WTC11 (cell line): ENCODE measurements around the gene ANXA6. TPM values are rescaled to one million over a fixed set of nuclear protein-coding genes. Genes with fewer than 3 reads are reported as not detected.

ENCODE experiments used
- CREB1 ChIP-seq: sonication (generic); formaldehyde crosslinking; IDR thresholded peaks from 2 replicates; pipeline ENCODE4 v1.8.0; 2023; ENCODE audit warnings: mild to moderate bottlenecking, missing genetic modification reagents
- ESRRA ChIP-seq: sonication (generic); formaldehyde crosslinking; IDR thresholded peaks from 2 replicates; pipeline ENCODE4 v1.8.1; 2022; ENCODE audit warnings: mild to moderate bottlenecking, missing genetic modification reagents, borderline replicate concordance
- GABPB1 ChIP-seq: sonication (generic); formaldehyde crosslinking; IDR thresholded peaks from 2 replicates; pipeline ENCODE4 v1.8.1; 2023; ENCODE audit warnings: mild to moderate bottlenecking, missing genetic modification reagents
- GRHL2 ChIP-seq: fragments of 250-450 bp; sonication (Bioruptor Pico); IDR thresholded peaks from 2 replicates; pipeline ENCODE4 v1.8.0; 2022; ENCODE audit warnings: mild to moderate bottlenecking, moderate library complexity; ENCODE audit not compliant: insufficient replicate concordance, severe bottlenecking
- JUN ChIP-seq: sonication (generic); formaldehyde crosslinking; IDR thresholded peaks from 2 replicates; pipeline ENCODE4 v1.8.0; 2023; ENCODE audit warnings: mild to moderate bottlenecking, missing genetic modification reagents
- NFE2L1 ChIP-seq: sonication (generic); formaldehyde crosslinking; IDR thresholded peaks from 2 replicates; pipeline ENCODE4 v1.8.1; 2023; ENCODE audit warnings: missing genetic modification reagents
- NR2C2 ChIP-seq: sonication (generic); formaldehyde crosslinking; IDR thresholded peaks from 2 replicates; pipeline ENCODE4 v1.8.0; 2022; ENCODE audit warnings: mild to moderate bottlenecking, missing genetic modification reagents
- OVOL2 ChIP-seq: fragments of 250-450 bp; sonication (Bioruptor Pico); IDR thresholded peaks from 2 replicates; pipeline ENCODE4 v1.9.0; 2021; ENCODE audit warnings: mild to moderate bottlenecking, borderline replicate concordance
- RORB ChIP-seq: fragments of 250-450 bp; sonication (Bioruptor Pico); IDR thresholded peaks from 2 replicates; pipeline ENCODE4 v1.9.0; 2021; ENCODE audit warnings: mild to moderate bottlenecking
- TCF7 ChIP-seq: sonication (generic); formaldehyde crosslinking; IDR thresholded peaks from 2 replicates; pipeline ENCODE4 v1.8.0; 2022; ENCODE audit warnings: mild to moderate bottlenecking, low read depth, missing genetic modification reagents, moderate library complexity
- ZNF121 ChIP-seq: sonication (generic); formaldehyde crosslinking; IDR thresholded peaks from 2 replicates; pipeline ENCODE4 v1.8.0; 2023; ENCODE audit warnings: missing genetic modification reagents
- ZNF263 ChIP-seq: sonication (generic); formaldehyde crosslinking; IDR thresholded peaks from 2 replicates; pipeline ENCODE4 v1.8.1; 2022; ENCODE audit warnings: low read depth, mild to moderate bottlenecking, moderate library complexity, missing genetic modification reagents
- total RNA-seq: library from RNA; stranded (reverse); gene quantifications from 3 replicates; pipeline ENCODE4 v1.2.3, GENCODE V29; 2021
- TF ChIP-seq, protein P1 (sequence below): sonication (generic); formaldehyde crosslinking; IDR thresholded peaks from 2 replicates; pipeline ENCODE4 v1.8.1; 2023; ENCODE audit warnings: mild to moderate bottlenecking, moderate library complexity, missing genetic modification reagents
- TF ChIP-seq, protein P2 (sequence below): fragments of 250-450 bp; sonication (Bioruptor Pico); IDR thresholded peaks from 2 replicates; pipeline ENCODE4 v1.8.0; 2021; ENCODE audit warnings: mild to moderate bottlenecking
- TF ChIP-seq, protein P3 (sequence below): sonication (generic); formaldehyde crosslinking; IDR thresholded peaks from 2 replicates; pipeline ENCODE4 v1.8.0; 2022; ENCODE audit warnings: mild to moderate bottlenecking, missing genetic modification reagents
- TF ChIP-seq, protein P4 (sequence below): sonication (generic); formaldehyde crosslinking; IDR thresholded peaks from 2 replicates; pipeline ENCODE4 v1.8.1; 2022; ENCODE audit warnings: low read depth, missing genetic modification reagents, borderline replicate concordance
- TF ChIP-seq, protein P5 (sequence below): sonication (generic); formaldehyde crosslinking; IDR thresholded peaks from 2 replicates; pipeline ENCODE4 v1.8.0; 2022; ENCODE audit warnings: mild to moderate bottlenecking, missing genetic modification reagents
- TF ChIP-seq, protein P6 (sequence below): fragments of 250-450 bp; sonication (Bioruptor Pico); IDR thresholded peaks from 2 replicates; pipeline ENCODE4 v1.9.0; 2021; ENCODE audit warnings: mild to moderate bottlenecking
- TF ChIP-seq, protein P7 (sequence below): fragments of 250-450 bp; sonication (Bioruptor Pico); IDR thresholded peaks from 2 replicates; pipeline ENCODE4 v1.9.0; 2021; ENCODE audit warnings: mild to moderate bottlenecking
- TF ChIP-seq, protein P8 (sequence below): sonication (generic); formaldehyde crosslinking; IDR thresholded peaks from 2 replicates; pipeline ENCODE4 v1.8.0; 2023; ENCODE audit warnings: mild to moderate bottlenecking, missing genetic modification reagents
- TF ChIP-seq, protein P9 (sequence below): sonication (generic); formaldehyde crosslinking; IDR thresholded peaks from 2 replicates; pipeline ENCODE4 v1.8.1; 2023; ENCODE audit warnings: mild to moderate bottlenecking, missing genetic modification reagents, moderate library complexity
- TF ChIP-seq, protein P10 (sequence below): sonication (generic); formaldehyde crosslinking; conservative IDR thresholded peaks from 2 replicates; pipeline ENCODE4 v1.8.1; 2022; ENCODE audit warnings: mild to moderate bottlenecking, missing genetic modification reagents

The ANXA6 gene
- total RNA-seq, 1 experiment from 2014 or later, result 92.8 TPM

DNA sequence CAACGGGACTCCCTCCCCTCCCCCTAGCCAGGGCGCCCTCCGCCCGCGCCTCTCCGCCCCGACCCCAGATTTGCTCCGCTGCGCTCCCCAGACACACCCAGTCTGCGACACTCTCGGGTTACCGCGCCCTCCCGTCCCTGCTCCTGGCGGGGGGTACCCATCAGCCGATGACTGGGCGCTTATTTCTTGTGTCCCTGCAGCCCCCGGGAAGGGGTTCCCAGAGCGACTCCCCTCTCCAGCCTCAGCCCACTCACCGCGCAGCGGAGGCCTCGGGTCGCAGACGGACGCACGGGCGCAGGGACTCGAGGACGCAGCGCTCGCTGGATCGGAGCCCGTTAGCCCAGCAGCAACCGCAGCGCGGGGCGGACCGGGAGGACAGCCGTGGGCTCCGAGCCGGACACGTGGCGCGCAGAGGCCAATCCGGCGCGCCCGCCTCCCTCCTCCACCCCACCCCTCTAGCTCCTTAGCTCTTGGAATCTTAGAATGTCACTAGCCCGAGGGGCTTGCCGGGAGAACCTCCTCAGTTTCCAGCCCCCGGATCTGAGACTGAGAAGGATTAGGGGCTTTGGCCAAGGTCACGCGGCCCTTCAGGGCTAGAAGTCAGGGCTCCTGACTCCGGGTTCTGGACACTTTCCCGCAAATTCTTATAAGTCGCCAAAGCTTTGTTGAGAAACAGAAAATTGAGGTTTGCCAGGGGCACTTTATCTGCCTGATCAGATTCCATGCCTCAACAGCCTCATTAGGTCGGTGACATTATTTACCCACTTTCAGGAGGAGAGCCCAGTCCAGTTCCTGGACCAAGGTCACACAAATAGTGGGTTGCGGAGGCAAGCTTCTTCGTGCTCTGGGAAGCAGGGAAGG is at the start of gene ANXA6 (continued):
- TF ChIP-seq, protein P1, sequence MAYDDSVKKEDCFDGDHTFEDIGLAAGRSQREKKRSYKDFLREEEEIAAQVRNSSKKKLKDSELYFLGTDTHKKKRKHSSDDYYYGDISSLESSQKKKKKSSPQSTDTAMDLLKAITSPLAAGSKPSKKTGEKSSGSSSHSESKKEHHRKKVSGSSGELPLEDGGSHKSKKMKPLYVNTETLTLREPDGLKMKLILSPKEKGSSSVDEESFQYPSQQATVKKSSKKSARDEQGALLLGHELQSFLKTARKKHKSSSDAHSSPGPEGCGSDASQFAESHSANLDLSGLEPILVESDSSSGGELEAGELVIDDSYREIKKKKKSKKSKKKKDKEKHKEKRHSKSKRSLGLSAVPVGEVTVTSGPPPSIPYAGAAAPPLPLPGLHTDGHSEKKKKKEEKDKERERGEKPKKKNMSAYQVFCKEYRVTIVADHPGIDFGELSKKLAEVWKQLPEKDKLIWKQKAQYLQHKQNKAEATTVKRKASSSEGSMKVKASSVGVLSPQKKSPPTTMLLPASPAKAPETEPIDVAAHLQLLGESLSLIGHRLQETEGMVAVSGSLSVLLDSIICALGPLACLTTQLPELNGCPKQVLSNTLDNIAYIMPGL (CRISPR knock-in tag), result peak; percentile 79
- TF ChIP-seq NR2C2 (CRISPR knock-in tag) (no peak), CREB1 (CRISPR knock-in tag) (no peak), RORB (no peak), ESRRA (CRISPR knock-in tag) (no peak), OVOL2 (no peak), JUN (no peak), ZNF263 (CRISPR knock-in tag) (peak; percentile 30; the same call in 1 of the 2 replicates), GABPB1 (CRISPR knock-in tag) (no peak), TCF7 (CRISPR knock-in tag) (no peak), ZNF121 (CRISPR knock-in tag) (no peak), GRHL2 (CRISPR knock-in tag) (no peak), NFE2L1 (CRISPR knock-in tag) (peak; percentile 86)
- TF ChIP-seq, protein P2, sequence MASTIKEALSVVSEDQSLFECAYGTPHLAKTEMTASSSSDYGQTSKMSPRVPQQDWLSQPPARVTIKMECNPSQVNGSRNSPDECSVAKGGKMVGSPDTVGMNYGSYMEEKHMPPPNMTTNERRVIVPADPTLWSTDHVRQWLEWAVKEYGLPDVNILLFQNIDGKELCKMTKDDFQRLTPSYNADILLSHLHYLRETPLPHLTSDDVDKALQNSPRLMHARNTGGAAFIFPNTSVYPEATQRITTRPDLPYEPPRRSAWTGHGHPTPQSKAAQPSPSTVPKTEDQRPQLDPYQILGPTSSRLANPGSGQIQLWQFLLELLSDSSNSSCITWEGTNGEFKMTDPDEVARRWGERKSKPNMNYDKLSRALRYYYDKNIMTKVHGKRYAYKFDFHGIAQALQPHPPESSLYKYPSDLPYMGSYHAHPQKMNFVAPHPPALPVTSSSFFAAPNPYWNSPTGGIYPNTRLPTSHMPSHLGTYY (CRISPR knock-in tag), result no peak
- TF ChIP-seq, protein P3, sequence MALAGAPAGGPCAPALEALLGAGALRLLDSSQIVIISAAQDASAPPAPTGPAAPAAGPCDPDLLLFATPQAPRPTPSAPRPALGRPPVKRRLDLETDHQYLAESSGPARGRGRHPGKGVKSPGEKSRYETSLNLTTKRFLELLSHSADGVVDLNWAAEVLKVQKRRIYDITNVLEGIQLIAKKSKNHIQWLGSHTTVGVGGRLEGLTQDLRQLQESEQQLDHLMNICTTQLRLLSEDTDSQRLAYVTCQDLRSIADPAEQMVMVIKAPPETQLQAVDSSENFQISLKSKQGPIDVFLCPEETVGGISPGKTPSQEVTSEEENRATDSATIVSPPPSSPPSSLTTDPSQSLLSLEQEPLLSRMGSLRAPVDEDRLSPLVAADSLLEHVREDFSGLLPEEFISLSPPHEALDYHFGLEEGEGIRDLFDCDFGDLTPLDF (CRISPR knock-in tag), result no peak
- TF ChIP-seq, protein P4, sequence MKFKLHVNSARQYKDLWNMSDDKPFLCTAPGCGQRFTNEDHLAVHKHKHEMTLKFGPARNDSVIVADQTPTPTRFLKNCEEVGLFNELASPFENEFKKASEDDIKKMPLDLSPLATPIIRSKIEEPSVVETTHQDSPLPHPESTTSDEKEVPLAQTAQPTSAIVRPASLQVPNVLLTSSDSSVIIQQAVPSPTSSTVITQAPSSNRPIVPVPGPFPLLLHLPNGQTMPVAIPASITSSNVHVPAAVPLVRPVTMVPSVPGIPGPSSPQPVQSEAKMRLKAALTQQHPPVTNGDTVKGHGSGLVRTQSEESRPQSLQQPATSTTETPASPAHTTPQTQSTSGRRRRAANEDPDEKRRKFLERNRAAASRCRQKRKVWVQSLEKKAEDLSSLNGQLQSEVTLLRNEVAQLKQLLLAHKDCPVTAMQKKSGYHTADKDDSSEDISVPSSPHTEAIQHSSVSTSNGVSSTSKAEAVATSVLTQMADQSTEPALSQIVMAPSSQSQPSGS (CRISPR knock-in tag), result no peak
- TF ChIP-seq, protein P5, sequence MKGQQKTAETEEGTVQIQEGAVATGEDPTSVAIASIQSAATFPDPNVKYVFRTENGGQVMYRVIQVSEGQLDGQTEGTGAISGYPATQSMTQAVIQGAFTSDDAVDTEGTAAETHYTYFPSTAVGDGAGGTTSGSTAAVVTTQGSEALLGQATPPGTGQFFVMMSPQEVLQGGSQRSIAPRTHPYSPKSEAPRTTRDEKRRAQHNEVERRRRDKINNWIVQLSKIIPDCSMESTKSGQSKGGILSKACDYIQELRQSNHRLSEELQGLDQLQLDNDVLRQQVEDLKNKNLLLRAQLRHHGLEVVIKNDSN, result peak; percentile 98
- TF ChIP-seq, protein P6, sequence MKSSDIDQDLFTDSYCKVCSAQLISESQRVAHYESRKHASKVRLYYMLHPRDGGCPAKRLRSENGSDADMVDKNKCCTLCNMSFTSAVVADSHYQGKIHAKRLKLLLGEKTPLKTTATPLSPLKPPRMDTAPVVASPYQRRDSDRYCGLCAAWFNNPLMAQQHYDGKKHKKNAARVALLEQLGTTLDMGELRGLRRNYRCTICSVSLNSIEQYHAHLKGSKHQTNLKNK (CRISPR knock-in tag), result no peak
- TF ChIP-seq, protein P7, sequence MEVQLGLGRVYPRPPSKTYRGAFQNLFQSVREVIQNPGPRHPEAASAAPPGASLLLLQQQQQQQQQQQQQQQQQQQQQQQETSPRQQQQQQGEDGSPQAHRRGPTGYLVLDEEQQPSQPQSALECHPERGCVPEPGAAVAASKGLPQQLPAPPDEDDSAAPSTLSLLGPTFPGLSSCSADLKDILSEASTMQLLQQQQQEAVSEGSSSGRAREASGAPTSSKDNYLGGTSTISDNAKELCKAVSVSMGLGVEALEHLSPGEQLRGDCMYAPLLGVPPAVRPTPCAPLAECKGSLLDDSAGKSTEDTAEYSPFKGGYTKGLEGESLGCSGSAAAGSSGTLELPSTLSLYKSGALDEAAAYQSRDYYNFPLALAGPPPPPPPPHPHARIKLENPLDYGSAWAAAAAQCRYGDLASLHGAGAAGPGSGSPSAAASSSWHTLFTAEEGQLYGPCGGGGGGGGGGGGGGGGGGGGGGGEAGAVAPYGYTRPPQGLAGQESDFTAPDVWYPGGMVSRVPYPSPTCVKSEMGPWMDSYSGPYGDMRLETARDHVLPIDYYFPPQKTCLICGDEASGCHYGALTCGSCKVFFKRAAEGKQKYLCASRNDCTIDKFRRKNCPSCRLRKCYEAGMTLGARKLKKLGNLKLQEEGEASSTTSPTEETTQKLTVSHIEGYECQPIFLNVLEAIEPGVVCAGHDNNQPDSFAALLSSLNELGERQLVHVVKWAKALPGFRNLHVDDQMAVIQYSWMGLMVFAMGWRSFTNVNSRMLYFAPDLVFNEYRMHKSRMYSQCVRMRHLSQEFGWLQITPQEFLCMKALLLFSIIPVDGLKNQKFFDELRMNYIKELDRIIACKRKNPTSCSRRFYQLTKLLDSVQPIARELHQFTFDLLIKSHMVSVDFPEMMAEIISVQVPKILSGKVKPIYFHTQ (CRISPR knock-in tag), result no peak
- TF ChIP-seq, protein P8, sequence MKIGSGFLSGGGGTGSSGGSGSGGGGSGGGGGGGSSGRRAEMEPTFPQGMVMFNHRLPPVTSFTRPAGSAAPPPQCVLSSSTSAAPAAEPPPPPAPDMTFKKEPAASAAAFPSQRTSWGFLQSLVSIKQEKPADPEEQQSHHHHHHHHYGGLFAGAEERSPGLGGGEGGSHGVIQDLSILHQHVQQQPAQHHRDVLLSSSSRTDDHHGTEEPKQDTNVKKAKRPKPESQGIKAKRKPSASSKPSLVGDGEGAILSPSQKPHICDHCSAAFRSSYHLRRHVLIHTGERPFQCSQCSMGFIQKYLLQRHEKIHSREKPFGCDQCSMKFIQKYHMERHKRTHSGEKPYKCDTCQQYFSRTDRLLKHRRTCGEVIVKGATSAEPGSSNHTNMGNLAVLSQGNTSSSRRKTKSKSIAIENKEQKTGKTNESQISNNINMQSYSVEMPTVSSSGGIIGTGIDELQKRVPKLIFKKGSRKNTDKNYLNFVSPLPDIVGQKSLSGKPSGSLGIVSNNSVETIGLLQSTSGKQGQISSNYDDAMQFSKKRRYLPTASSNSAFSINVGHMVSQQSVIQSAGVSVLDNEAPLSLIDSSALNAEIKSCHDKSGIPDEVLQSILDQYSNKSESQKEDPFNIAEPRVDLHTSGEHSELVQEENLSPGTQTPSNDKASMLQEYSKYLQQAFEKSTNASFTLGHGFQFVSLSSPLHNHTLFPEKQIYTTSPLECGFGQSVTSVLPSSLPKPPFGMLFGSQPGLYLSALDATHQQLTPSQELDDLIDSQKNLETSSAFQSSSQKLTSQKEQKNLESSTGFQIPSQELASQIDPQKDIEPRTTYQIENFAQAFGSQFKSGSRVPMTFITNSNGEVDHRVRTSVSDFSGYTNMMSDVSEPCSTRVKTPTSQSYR (CRISPR knock-in tag), result peak; percentile 60; the same call in 1 of the 2 replicates
- TF ChIP-seq, protein P9, sequence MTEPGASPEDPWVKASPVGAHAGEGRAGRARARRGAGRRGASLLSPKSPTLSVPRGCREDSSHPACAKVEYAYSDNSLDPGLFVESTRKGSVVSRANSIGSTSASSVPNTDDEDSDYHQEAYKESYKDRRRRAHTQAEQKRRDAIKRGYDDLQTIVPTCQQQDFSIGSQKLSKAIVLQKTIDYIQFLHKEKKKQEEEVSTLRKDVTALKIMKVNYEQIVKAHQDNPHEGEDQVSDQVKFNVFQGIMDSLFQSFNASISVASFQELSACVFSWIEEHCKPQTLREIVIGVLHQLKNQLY (CRISPR knock-in tag), result no peak
- TF ChIP-seq, protein P10, sequence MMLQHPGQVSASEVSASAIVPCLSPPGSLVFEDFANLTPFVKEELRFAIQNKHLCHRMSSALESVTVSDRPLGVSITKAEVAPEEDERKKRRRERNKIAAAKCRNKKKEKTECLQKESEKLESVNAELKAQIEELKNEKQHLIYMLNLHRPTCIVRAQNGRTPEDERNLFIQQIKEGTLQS (CRISPR knock-in tag), result no peak
